ENCODE measurements around the gene PRMT7.

Gene PRMT7

DNA sequence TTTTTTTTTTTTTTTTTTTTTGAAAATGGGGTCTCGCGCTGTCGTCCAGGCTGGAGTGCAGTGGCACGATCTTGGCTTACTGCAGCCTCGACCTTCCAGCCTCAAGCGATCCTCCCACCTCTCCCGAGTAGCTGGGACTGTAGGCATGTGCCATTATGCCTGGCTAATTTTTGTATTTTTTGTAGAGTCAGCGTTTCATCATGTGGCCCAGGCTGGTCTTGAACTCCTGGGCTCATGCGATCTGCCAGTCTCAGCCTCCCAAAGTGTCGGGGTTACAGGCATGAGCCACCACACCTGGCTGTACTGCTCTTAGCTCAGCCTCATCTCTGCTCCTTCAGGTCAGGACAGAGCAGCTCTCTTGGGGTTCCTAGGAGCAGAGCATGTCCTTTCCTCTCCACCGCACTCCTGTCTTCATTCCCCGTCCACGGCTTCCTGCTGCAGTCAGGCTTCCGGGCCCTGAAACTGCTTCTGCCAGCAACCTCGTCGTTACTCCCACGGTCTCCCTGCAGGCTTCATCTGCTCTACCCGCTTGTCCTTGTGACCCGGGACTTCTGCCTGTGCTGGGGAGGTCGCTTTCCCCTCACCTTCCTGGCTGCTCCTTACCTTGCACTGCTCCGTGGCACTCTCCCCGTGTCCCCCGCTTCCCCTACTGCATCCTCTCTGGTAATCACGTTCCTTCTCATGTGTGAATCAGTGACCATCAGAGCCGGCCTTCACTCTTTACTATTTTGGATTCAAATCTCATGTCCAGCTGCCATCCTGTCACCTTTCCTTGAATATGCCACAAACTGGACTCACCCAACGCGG, 38.0 kb downstream of the PRMT7 start:
- DNase-seq (ENCODE audit: low read depth) = no peak

DNA sequence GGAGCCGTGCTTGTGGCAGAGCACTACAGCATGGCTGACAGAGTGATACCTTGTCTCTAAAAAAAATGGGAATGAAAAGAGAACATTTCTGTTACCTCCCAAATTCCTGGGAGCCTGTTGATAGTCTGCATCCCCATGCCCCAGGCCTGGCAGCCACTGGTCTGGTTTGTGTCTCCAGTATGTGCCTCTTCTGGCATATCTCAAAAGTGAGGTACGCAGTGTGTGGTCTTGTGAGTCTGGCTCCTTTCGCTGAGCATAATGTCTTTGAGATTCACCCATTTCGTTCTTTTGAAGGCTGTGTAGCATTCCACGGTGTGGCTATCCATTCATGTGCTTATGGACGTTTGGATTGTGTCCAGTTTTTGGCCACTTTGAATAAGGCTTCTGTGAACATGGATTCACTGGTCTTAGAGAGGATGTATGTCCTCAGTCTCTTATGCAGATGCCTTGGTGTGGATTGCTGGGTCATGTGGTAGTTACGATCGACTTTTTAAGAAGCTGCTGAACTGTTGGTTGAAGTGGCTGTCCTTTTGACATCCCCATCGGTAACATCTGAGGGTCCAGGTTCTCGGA, 39.1 kb downstream of the PRMT7 start:
- DNase-seq (ENCODE audit: low read depth) = no peak

DNA sequence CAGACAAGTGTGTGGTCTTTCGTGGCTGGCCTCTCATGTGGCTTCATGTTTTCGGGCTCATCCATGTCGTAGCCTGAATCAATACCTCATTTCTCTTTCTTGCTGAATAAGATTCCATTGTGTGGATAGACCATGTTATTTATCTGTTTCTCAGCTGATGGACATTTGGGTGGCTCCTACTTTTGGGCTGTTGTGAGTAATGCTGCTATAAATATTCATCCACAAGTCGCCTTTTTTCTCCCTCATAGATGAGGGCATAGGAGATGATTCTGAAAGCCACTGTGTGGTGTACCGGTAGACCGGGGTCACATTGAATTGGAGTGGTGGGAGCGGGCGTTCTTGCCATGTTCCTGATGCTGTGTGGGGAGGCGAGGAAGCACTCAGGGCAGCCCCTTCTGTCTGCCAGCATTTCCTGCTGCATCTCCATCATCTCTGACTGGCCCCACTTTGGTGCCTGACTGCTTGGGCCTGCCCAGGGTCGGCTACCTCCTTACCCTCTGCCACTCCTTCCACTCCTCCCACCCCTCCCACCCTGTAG, 40.1 kb downstream of the PRMT7 start:
- DNase-seq (ENCODE audit: low read depth) = no peak

DNA sequence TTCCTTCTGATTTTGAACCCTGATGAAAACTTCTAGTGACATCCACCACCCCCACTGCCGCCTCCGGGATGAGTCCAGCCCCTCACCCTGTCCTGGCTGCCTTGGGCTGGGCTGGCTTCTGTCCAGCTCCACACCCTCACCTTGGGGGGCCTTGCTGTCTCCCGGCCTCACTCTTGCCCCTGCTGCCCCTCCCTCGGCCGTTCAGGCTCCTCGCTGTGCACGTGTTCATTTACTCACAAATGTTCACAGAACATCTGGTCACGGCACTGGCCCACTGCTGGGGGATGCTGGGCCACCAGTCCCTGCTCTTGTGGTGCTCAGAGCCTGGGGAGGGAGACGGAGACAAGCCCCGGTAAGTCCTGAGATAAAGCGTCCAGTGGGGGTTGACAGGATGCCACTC, 40.6 kb downstream of the PRMT7 start:
- DNase-seq (ENCODE audit: low read depth) = no peak

DNA sequence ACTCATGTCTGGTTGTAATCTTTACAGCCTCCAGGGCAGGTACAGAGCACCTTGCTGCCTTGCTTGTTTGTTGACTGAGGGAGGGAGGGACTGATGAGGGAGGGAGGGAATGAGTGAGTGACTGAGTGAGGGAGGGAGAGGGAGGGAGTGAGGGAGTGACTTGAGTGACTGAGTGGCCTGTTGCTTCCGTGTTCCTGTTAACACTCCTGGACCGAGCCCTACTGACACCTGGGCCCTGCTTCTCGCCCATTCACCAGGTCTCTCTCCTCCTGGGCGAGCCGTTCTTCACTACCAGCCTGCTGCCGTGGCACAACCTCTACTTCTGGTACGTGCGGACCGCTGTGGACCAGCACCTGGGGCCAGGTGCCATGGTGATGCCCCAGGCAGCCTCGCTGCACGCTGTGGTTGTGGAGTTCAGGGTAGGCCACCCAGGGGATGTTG, 41.2 kb downstream of the PRMT7 start:
- DNase-seq (ENCODE audit: low read depth) = no peak

DNA sequence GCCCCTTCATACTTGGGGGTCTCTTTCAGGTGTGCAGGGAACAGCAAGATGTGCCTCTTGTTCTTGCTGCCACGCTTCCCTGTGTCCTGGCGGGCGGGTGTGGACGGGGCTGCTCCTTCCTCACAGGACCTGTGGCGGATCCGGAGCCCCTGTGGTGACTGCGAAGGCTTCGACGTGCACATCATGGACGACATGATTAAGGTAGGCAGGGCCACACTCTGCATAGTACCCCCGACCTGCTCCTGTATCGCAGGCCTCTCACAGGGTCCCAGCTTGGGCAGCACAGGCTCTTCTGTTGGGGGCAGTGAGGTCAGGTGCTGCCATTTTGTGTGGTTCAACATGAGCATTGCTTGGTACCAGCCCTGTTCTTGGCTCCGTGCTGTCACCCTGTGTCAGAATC, 42.5 kb downstream of the PRMT7 start:
- DNase-seq (ENCODE audit: low read depth) = no peak

DNA sequence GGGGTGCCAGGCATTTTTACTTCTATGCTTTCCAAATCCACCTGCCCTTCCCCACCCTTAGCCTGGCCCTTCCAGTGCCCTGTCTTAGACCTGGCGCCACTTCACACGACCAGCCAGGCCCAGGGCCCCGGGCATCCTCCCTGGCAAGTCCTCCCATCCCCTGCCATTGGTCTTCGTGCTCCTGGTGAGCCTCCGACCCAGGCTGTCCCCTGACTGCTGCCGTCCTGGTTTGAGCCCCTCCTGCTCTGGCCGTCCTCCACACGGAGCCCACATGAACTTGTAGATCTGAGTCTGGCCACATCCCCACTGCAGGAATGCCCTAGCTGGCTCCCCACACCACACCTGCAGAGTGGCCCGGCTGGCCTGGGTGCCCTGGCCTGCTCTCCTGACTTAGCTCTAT, 44.0 kb downstream of the PRMT7 start:
- no peak for DNase-seq (ENCODE audit: low read depth)

DNA sequence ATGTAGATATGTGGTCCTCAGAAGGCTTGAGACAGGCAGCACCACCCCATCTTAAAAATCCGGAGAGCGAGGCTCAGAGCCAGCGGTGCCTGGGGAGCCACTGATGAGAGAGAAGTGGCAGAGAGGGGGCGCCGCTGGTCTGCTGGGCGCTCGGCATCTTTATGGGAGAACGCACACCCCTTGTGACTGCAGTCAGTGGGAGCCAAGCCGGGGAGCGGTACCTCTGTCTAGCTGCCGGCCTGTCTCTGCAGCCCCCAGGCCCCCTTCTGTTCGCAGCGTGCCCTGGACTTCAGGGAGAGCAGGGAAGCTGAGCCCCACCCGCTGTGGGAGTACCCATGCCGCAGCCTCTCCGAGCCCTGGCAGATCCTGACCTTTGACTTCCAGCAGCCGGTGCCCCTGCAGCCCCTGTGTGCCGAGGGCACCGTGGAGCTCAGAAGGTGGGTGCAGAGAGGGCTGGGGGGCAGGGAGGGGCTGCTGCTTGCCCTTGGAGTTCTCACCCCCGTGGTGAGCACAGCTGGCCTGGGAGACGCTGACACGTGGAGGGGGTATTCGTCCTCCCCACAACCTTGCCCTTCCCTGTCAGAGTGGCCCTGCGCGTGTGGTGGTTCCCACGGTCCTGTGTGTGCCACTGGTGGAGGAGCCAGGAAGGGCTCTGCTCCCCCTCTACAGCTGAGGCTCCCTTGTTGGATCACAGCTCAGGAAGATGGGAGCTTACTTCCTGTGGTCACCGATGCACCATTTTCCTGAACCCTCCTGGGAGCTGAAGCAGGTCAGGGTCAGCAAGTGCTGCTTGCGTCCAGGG, 44.8 kb downstream of the PRMT7 start:
- DNase-seq (ENCODE audit: low read depth) = no peak

DNA sequence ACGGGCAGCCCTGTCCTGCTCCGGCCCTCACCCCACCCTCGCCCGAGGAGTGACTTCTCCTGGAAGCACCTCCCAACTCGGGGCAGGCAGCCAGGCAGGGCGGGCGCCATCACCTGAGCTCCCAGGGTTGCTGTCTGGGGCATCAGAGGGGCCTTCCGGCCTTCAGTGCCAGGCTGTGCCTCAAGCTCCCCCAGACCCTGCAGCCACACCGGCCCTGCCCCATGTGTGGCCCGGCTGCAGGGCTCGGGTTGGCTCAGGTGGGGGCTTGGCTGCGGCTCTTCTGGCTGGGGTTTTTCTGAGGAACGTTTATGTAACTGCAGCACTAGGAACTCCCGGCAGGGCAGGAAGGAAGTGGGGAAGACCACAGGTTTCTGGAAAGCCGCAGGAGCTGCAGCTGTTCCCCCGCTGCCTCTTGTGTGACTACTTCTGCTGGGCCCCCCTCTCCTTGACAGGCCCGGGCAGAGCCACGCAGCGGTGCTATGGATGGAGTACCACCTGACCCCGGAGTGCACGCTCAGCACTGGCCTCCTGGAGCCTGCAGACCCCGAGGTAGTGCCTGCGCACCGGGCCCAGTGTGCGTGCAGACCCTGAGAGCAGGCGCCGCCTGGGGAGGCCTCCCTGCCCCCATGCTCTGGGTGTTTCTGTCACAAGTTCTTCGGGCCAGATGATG, 45.6 kb downstream of the PRMT7 start:
- no peak for DNase-seq (ENCODE audit: low read depth)

DNA sequence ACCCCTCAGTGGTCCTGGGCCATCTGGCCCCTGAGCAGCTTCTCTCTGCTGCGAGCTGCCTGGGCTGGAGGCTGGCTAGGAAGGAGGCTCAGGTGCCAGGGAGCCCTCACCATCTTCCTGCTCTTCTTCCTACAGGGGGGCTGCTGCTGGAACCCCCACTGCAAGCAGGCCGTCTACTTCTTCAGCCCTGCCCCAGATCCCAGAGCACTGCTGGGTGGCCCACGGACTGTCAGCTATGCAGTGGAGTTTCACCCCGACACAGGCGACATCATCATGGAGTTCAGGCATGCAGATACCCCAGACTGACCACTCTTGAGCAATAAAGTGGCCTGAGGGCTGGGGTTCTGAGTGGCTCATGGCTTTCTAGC, 46.1 kb downstream of the PRMT7 start:
- no peak for DNase-seq (ENCODE audit: low read depth)

DNA sequence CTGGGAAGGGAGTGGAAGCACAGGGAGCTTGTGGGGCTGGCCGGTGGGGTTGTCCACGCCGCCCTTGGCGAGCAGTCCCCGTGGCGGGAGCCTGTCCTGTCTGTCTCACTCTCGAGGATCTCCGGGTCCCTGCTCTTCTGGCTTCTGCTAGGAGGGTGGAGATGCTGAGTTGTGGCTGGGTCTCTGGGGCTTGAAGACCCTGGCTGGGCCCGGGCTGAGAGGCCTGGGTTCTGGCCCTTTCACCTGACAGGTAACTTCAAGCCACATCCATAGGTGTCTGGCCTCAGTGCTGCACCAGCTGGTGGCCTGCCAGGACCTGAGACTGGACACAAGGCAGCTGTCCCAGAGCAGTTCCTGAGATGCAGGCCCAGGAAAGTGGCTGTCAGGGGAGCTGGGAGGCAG, 46.7 kb downstream of the PRMT7 start:
- DNase-seq (ENCODE audit: low read depth) = no peak

DNA sequence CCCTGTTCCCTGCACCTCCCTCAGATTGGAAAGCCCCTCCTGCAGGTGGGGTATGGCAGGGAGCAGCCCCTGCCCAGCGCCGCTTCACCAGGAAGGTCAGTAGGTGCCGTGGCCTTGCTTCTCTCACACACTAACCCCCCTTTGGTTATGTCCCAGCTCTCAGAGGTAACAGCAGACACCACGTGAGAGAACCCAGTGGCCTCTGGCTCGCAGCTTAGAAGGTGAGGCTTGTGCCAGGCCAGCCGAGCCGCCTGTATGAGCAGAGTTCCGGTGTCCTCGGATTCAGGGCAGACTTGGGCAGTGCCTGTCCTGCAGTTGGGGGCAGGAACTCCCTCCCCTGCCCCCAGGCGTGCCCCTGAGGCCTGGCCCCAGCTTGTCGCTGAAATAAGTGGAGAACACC, 47.1 kb downstream of the PRMT7 start:
- DNase-seq (ENCODE audit: low read depth) = no peak

DNA sequence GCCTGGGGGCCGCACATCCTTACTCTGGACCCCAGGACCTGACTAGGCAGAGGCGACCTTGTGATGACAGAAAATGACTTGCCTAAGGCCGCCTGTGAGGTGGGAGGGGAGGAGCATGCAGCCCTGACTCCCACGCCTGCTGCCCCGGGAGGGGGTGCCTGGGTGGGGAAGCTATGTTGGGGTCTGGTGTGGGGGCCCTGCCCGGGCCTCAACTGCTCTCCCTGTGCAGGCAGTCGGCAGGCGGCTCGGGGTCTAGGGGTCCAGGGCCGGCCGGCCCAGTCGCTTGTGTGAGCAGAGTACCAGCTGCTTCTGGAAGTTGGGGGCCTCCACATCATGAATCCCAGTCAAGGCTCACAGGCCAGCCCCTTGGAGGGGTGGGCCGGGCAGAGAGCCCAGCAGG, 48.1 kb downstream of the PRMT7 start:
- no peak for DNase-seq (ENCODE audit: low read depth)

DNA sequence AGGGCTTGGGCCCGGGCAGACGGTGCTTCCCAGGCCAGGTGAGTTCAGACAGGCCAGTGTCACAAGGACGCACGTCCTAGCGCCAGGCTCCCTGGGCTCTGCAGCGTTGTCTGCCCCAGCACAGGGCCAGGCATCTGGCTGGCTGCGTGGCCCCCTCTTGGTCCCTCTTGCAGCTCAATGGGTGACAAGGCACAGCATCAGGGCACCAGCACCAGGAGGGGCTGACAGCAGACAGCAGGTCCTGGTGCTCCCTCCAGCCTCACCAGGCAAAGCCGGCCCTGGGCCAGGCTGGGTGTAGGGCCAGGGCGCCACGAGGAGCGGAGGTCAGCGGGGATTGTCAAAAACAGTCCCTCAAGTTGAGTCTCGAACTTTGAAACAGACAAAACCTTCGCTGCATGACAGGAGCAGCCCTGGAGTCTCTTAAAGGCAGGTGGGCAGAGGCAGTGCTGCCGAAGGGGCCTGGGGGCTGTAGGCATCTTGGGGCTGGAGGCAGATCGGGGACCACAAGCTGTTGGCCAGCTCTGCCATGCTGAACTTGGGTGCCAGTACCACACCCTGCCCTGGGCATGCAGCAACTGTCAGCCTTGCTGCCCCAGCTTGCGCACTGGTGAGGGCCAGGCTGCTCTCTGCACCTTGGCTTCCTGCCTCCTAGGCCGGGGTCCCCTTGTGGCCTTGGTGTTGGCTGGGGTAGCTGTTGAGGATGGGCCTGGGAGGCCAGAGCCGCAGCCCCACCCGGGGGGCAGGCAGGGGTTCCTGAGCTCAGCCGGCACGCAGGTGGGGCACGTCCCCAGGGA, 48.8 kb downstream of the PRMT7 start:
- no peak for DNase-seq (ENCODE audit: low read depth)

DNA sequence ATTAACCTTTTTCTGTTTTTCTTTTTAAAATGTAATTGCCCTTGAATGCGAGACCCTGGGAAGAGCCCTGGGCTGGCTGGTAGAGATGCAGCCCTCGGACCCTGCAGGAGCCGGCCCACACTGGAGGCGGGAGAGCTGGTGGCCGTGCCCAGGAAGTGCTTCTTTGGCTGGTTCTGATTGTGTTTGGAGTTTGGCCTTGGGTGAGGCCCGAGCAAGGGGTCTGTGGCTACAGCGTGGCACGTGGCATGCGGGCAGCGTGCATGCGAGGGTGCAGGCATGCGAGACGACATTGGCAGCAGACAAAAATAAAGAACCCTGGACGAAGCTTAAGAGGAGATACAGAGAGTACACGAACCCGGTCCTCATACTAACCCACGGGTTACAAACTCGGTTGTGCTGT, 49.7 kb downstream of the PRMT7 start:
- no peak for DNase-seq (ENCODE audit: low read depth)

DNA sequence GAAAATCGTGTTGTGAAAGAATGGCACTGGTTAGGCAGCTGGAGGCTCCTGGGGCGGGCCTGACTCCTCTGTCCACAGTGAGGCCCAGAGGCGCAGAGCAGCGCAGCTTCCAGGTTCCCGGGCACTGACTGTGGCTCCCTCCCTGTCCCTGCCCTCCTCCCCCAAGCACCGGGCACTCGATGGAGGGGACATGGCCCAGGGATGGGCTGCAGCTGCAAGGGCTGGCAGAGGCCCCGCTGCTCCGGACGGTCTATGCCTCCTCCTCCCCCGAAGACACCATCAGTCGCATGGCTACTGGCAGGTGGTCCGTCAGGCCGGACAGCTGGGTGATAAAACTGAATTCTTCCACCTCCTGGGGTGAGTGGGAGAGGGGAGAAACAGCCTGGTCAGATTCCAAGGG, 50.1 kb downstream of the PRMT7 start:
- no peak for DNase-seq (ENCODE audit: low read depth)

DNA sequence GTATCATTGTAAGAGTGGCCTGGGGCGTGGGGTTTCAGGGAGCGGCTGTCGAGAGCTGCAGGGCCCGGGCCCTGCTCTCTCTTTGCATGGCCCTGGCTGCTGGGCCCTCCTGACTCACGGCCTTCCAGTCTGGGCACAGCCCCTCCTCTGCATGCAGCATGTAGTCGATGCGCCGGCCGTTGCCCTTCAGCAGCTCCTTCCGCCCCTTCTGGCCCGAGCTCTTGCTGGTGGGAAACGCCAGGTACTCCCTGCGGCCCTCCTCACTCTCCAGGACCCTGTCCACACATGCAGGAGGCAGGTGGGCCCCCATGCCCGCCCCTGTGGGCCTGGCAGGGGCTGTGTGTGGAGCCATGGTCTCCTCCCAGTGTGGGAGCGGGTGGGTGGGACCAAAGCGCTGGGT, 50.7 kb downstream of the PRMT7 start:
- DNase-seq (ENCODE audit: low read depth) = no peak

DNA sequence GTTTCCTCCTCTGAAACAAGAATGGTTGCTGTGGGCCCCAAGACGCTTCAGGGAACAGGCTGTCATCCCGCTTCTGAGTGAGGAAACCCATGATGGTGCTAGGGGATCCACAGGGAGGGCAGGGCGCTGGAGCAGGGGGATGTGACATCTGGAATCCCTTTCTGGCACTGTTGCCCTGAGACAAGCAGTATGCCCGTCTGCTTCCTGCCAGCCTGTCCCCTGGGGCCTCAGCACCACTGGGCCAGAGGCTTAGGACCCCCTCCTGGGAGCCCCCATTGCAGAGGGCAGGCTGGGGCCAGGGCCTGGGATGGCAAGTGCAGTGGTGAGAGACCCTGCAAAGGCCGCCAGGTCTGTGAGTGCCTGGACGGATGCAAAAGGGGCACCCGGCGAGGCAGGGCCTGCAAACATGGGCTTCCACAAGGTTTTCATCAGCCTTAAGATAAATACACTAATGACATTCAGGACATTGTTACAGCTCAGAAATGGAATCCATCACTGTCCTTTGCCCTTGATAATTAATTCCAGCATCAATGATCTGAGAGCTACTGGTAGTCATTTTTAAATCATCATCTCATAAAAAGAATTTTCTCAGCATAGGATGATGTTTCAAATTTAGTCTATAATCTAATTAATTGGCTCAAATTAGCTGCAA, 51.6 kb downstream of the PRMT7 start:
- no peak for DNase-seq (ENCODE audit: low read depth)

DNA sequence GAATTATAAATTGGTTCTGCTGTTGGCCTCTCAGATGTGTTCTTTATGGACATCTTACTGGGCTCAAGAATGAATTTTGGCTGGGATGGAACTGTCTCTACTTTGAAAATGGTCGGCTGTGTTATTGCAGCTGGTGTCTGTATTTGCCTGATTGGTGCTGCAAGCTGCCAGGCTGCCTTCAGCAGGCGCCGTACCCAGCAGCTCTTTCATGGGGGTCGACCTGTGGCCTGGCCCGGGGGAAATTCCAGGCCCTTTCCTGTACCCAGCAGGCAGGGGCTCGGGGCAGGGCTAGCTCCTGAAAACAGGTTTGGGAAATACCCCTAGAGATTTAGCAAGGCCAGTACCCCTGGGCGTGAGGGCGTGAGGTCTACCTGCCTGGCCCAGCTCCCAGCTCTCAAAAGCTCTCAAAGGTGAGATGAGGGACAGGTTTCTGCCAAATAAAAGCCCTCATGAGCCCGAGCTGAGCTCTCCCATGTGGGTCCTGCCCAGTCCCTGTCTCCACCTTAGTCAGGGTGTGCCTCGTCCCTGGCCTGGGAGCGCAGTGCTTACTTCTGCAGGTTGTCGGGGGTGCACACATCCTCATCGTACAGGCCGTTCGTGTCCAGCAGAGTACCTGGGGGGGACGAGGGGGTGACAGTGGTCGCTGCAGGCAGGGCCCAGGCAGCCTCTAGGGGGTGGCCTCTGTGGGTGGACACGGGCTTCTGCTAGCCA, 52.3 kb downstream of the PRMT7 start:
- DNase-seq (ENCODE audit: low read depth) = no peak
